Brain microvascular endothelial cell (primary cell): ENCODE results near the gene SANBR.

Experiments
- DNase-seq: peaks from one replicate; pipeline ENCODE4 v3.0.0-alpha.2; 2020
- H3K27ac ChIP-seq: fragments of 250-450 bp; sonication (Bioruptor Pico); 2 replicates; pipeline ENCODE4 v1.5.1; 2020; ENCODE audit warnings: mild to moderate bottlenecking, moderate library complexity
- H3K27me3 ChIP-seq: fragments of 250-450 bp; sonication (Bioruptor Pico); replicated peaks from 2 replicates; pipeline ENCODE4 v1.5.1; 2020; ENCODE audit warnings: mild to moderate bottlenecking
- H3K36me3 ChIP-seq: fragments of 250-450 bp; sonication (Bioruptor Pico); replicated peaks from 2 replicates; pipeline ENCODE4 v1.5.1; 2020; ENCODE audit warnings: mild to moderate bottlenecking
- H3K4me3 ChIP-seq: 2 replicates; pipeline ENCODE4 v1.5.1; 2011; ENCODE audit warnings: low read depth, mild to moderate bottlenecking, control low read depth, low read length, moderate library complexity
- CTCF ChIP-seq: IDR thresholded peaks from 2 replicates; pipeline ENCODE4 v1.5.1; 2011; ENCODE audit warnings: low read depth, mild to moderate bottlenecking, moderate library complexity, low read length, control low read depth, inconsistent platforms; ENCODE audit errors: missing control alignments
- in situ Hi-C: cut with HindIII; loops from 2 replicates; pipeline ENCODE4 v1.10.0; 2017; ENCODE audit warnings: low sequenced_read_pairs, low pct_ligation_motif_present

The SANBR gene

DNA sequence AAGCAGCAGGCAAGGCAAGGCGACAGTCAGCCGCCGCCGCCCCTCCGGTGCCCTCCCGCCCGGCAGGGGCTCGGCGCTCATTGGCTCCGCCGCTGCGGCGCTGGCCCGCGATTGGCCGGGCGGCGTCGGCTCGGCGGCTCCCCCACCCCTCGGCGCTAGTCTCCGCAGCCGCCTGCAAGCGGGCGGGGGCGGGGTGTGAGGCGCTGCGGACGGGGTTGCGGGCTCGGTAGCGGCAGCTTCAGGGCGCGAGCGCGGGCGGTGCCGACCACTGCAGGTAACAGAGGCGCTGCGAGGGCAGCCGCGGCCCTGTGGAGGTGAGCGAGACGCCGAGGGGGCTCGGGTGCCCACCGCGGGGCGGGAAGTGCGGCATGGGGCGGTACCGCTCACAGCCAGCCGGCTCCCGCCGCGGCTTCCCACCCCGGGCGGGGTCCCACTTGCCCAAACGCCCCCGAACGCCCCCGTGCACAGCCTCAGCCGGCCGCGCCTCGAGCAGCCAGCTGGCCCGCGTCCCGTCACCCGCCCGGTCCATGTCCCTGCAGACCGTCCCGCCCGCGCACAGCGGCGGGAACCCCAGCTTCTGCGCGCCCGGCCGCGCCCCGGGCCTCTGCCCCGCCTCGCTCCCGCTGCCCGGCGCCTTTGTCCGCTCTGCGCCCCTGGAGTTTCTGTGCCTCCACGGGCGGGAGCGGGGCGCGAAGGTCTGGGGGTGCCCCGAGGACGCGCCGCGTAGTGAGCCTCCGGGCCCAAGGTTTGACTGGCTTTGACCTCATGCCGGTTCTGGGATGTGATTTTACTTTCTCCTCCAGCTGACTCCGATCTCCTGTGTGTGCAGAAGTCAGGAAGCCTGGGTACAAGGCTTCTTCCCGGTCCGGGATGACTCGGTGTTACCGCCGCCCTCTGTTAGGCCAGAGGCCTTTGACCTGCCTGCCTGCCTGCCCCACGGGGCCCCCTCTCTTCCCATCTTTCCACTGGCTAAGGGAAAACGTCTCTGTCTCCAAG, at the start of gene SANBR:
TSS of gene SANBR (plus strand) at position 158 of the 996 bp plus-strand sequence. CDS start 4,480 bp downstream, outside the sequence.
- Histone ChIP-seq H3K27me3 (no peaks in the 10 kb centered on the region), H3K36me3 (peaks cover 2% of the 10 kb centered on the region), H3K4me3 (peak within 1 kb of the TSS; percentile 82), H3K27ac (no peak within 1 kb of the TSS)
- in situ Hi-C loops = no loop called here
- peak; percentile 54 for DNase-seq
- no peak for TF ChIP-seq CTCF

DNA sequence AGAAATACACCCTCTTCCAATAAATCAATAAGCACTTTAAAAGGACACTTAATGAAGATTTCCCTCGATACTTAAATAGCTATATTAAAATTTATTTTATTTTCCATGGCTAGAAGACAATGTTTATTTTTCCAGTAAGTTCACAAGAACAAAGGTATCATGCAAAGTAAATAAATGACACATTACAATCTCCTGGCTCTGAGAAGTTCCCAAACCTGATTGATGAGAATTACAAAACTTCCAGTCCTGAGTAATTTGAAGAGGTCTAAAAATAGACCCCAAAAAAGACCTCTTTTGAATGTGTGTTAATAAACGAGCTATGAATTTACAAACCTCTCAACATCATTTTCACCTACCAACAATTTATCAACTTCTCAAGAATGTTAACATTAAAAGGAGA, 49.7 kb upstream of the SANBR start:
- no peak overlapping the region for H3K27ac ChIP-seq
- in situ Hi-C loops = no loop called here
- no peak for TF ChIP-seq CTCF
- H3K27me3 ChIP-seq = no peaks in the 10 kb centered on the region
- no peak for DNase-seq
- H3K4me3 ChIP-seq = no peak overlapping the region
- no peaks in the 10 kb centered on the region for H3K36me3 ChIP-seq

GRCh38 chr2:61016392-61017002, 49.2 kb upstream of the SANBR start:
- Histone ChIP-seq H3K4me3 (peak overlapping the region; percentile 94), H3K27ac (no peak overlapping the region), H3K27me3 (no peaks in the 10 kb centered on the region), H3K36me3 (peaks cover 2% of the 10 kb centered on the region)
- in situ Hi-C loops = no loop called here
- no peak for TF ChIP-seq CTCF
- no peak for DNase-seq

GRCh38 chr2:61017003-61017555, 48.6 kb upstream of the SANBR start:
- in situ Hi-C loops = no loop called here
- Histone ChIP-seq H3K27ac (peak overlapping the region; percentile 73), H3K4me3 (peak overlapping the region; percentile 94), H3K27me3 (no peaks in the 10 kb centered on the region), H3K36me3 (peaks cover 2% of the 10 kb centered on the region)
- no peak for TF ChIP-seq CTCF
- peak; percentile 74 for DNase-seq

DNA sequence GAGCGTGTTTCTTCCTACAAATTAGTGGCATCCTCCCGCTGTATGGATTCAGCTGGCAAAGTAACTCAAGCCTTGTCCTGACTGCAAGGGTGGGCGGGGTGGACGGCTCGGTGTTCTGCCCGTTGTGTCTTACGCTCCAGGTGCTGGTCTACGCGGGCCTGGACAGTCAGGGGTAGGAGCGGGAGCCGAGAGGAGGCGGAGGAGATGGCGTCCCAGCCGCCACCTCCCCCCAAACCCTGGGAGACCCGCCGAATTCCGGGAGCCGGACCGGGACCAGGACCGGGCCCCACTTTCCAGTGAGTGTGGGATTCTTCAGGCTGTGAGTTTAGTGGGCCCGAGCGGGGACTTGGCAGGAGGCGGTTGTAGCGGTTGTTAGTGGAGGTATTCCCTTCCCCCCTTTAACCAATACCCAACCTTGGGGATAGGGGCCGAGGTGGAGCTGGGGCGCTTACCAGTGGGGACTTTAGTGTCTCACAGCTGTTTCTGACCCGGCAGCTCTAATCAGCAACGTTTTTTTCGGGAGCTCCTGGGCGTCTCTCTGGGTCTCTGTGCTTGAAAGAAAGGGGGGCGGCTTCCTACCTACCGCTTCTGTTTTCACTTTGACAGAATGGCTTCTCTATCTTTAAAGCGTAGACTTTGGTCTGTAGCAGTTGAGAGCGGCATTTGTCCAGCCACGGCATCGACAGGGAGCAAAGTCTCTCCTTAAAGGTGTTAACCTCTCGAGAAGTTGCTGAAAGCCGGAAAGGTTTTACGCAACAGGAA, 47.9 kb upstream of the SANBR start, which contains the start of the genes PEX13 and PUS10:
TSS of gene PEX13 (plus strand) at position 165 of the 762 bp plus-strand sequence. CDS start at position 205, 40 bp downstream.
TSS of gene PUS10 (minus strand) at position 700 of the 762 bp plus-strand sequence. CDS start 6,365 bp downstream, outside the sequence.
- no peak for TF ChIP-seq CTCF
- in situ Hi-C loops = no loop called here
- Histone ChIP-seq H3K27me3 (no peaks in the 10 kb centered on the region), H3K4me3 (peak within 1 kb of the TSS; percentile 94), H3K27ac (peak within 1 kb of the TSS; percentile 73), H3K36me3 (peaks cover 2% of the 10 kb centered on the region)
- peak; percentile 77 for DNase-seq
